ENCODE data around the gene CDK18. TPM values are rescaled to one million over a fixed set of nuclear protein-coding genes. Genes with fewer than 3 reads are reported as not detected.

Gene CDK18
- total and polyA plus RNA-seq, 10 of the 15 experiments (the other 5 are each of a cell fraction or from before 2014, with no cell fraction given) = 0.13 to 4.4 (median 0.52) TPM; not detected in 2

- TF ChIP-seq KAT2A (conservative IDR thresholded peaks at IDR 0.05; ENCODE audit: control insufficient read depth, low read depth, low read length) (no peak), PML (IDR thresholded peaks at IDR 0.05; ENCODE audit: low read length) (no peak), ATF7 (IDR thresholded peaks at IDR 0.05; ENCODE audit: low read depth) (no peak), SUZ12 (IDR thresholded peaks at IDR 0.05; ENCODE audit: unreplicated experiment) (no peak), E4F1 (IDR thresholded peaks at IDR 0.05; ENCODE audit: borderline replicate concordance, partially characterized antibody) (no peak), ZNF217 (IDR thresholded peaks at IDR 0.05) (no peak), MTA2 (IDR thresholded peaks at IDR 0.05; ENCODE audit: low read depth) (no peak), SMARCA5 (IDR thresholded peaks at IDR 0.05) (no peak), BRCA1 (IDR thresholded peaks at IDR 0.05; ENCODE audit: low read depth, low read length) (no peak), YY1 (IDR thresholded peaks at IDR 0.05; ENCODE audit: low read depth, low read length) (no peak), BMI1 (IDR thresholded peaks at IDR 0.05; ENCODE audit: borderline replicate concordance) (no peak), NFIC (IDR thresholded peaks at IDR 0.05; ENCODE audit: low read depth, low read length) (no peak), MYB (IDR thresholded peaks at IDR 0.05; ENCODE audit: borderline replicate concordance, low read depth, low read length) (no peak), FOXK2 (IDR thresholded peaks at IDR 0.05) (no peak), PAX8 (IDR thresholded peaks at IDR 0.05) (no peak), CREB1 (IDR thresholded peaks at IDR 0.05; ENCODE audit: low read depth) (no peak), SREBF1 (IDR thresholded peaks at IDR 0.05; ENCODE audit: low read length) (no peak), GATAD2B (conservative IDR thresholded peaks at IDR 0.05; ENCODE audit: low read depth) (no peak), NR2F1 (conservative IDR thresholded peaks at IDR 0.05) (no peak), ZNF207 (IDR thresholded peaks at IDR 0.05; ENCODE audit: borderline replicate concordance) (no peak)
- ChIA-PET SMC1A (ENCODE audit: uncharacterized antibody, unreplicated experiment) (interaction anchor here (1.0 to 1.1 kb wide), 2 partner anchors 10 to 50 kb away, joined by 3 to 4 read pairs; partner anchors contain the start of gene ELK4), CTCF (interaction anchor here (2.1 to 2.5 kb wide), 3 partner anchors 10 to 76 kb away, joined by 10 to 16 read pairs (median 11); no protein-coding TSS in a partner anchor), RAD21 (ENCODE audit: unreplicated experiment) (no interaction called here), POLR2A (no interaction called here)
- Histone ChIP-seq H3K4me1 (ENCODE audit: control insufficient read depth, insufficient read depth, low read length) (peaks cover 10% of the 10 kb centered on the region), H3K79me2 (ENCODE audit: control insufficient read depth, insufficient read depth, low read length) (no peaks in the 10 kb centered on the region), H3K27ac (ENCODE audit: control insufficient read depth, insufficient read depth) (no peak overlapping the region), H2AFZ (ENCODE audit: control insufficient read depth, low read depth, low read length) (peak overlapping the region; percentile 33), H3K36me3 (ENCODE audit: control insufficient read depth in 2 of 2, insufficient read depth in 2 of 2, low read length in 1 of 2) (no peaks in the 10 kb centered on the region), H3K4me3 (no peak overlapping the region), H3K9ac (ENCODE audit: control insufficient read depth, insufficient read depth, low read length) (no peak overlapping the region), H3K4me2 (ENCODE audit: control insufficient read depth, insufficient read depth) (peak overlapping the region; percentile 60; the same call in 1 of the 2 replicates), H4K20me1 (ENCODE audit: control insufficient read depth, insufficient read depth) (no peaks in the 10 kb centered on the region), H3K9me3 (replicated peaks; ENCODE audit: control insufficient read depth, insufficient read depth, low read length) (no peaks in the 10 kb centered on the region), H3K27me3 (replicated peaks in 1 of 2; ENCODE audit: control insufficient read depth in 2 of 2, insufficient read depth in 2 of 2, low read length in 1 of 2) (peaks cover 0 to 5% of the 10 kb centered on the region in 2 experiments; a peak in 2 of 4 replicates)
- FAIRE-seq = peak; percentile 18
- DNase-seq (ENCODE audit: low read depth, low spot score) = no peak
- in situ Hi-C loops (cut with MboI) = no loop called here
- BruUV-seq (replicated peaks) = no TSS peak
- ATAC-seq = no peak
- WGBS (ENCODE audit: insufficient coverage, insufficient replicate concordance, low lambda C conversion rate, missing lambda C conversion rate) = 47% methylated on average over 11 of the region's 11 CpGs
- intact Hi-C loops (cut with micrococcal nuclease; ENCODE audit: unreplicated experiment) = no loop called here
These were observed 77.6 kb downstream of the CDK18 start for GRCh38 chr1:205582046-205582445.

All from GM12878 (cell line).